Esophagus muscularis mucosa (tissue), 3 donors: ENCODE measurements around the gene FAM3C.

Experiments
- CTCF ChIP-seq, 3 experiments: fragments of 200-600 bp in 2 of 3; fragments of 450-650 bp in 1 of 3; sonication (generic) in 2 of 3; IDR thresholded peaks; one replicate each; pipeline ENCODE4 v1.5.1; 2017 to 2019; ENCODE audit warnings: antibody characterized with exemption in 3 of 3, mild to moderate bottlenecking in 2 of 3, moderate library complexity in 1 of 3
- POLR2A ChIP-seq: fragments of 450-650 bp; IDR thresholded peaks from one replicate; pipeline ENCODE4 v1.6.1; 2017; ENCODE audit warnings: antibody characterized with exemption, moderate library complexity, mild to moderate bottlenecking, low read depth
- POLR2AphosphoS5 ChIP-seq, 2 donors: sonication (generic); formaldehyde crosslinking; IDR thresholded peaks; one replicate each; pipeline ENCODE4 v1.6.1; 2017; ENCODE audit warnings: antibody characterized with exemption in 2 of 2

- TF ChIP-seq POLR2AphosphoS5 (IDR thresholded peaks at IDR 0.05) (no peak), CTCF (IDR thresholded peaks at IDR 0.05) (no peak), POLR2A (no peak)
Observed at GRCh38 chr7:121339082-121339481, 57.0 kb downstream of the FAM3C start.
